K562 (cell line): ENCODE measurements around the gene RUNX1. TPM values are rescaled to one million over a fixed set of nuclear protein-coding genes. Genes with fewer than 3 reads are reported as not detected.

Experiments used
- AFF1 ChIP-seq, 2 experiments: fragments of 450-650 bp; IDR thresholded peaks; 2 replicates each; pipeline ENCODE4 v1.6.1; 2018; ENCODE audit warnings: mild to moderate bottlenecking in 2 of 2, low read depth in 1 of 2; ENCODE audit not compliant: partially characterized antibody in 2 of 2
- CHCHD3 ChIP-seq: fragments of 250-450 bp; sonication (Bioruptor Pico); IDR thresholded peaks from 2 replicates; pipeline ENCODE4 v2.1.2; 2022; ENCODE audit warnings: mild to moderate bottlenecking
- GABPB1 ChIP-seq: sonication (generic); formaldehyde crosslinking; IDR thresholded peaks from 2 replicates; pipeline ENCODE4 v1.8.0; 2022; ENCODE audit warnings: mild to moderate bottlenecking, missing genetic modification reagents
- MCM7 ChIP-seq, 2 experiments: fragments of 450-650 bp; IDR thresholded peaks; 2 replicates each; pipeline ENCODE4 v1.6.1; 2016 to 2018
- NCOA2 ChIP-seq, 2 experiments: fragments of 450-650 bp; IDR thresholded peaks; 2 replicates each; pipeline ENCODE4 v1.6.1; 2018; ENCODE audit warnings: mild to moderate bottlenecking in 2 of 2, moderate library complexity in 1 of 2; ENCODE audit not compliant: partially characterized antibody in 2 of 2
- NFIC ChIP-seq: fragments of 450-650 bp; IDR thresholded peaks from 2 replicates; pipeline ENCODE4 v1.6.1; 2017; ENCODE audit warnings: mild to moderate bottlenecking, inconsistent platforms
- OTX1 ChIP-seq: fragments of 450-650 bp; formaldehyde crosslinking; IDR thresholded peaks from 2 replicates; pipeline ENCODE4 v1.4.0; 2022; ENCODE audit warnings: mild to moderate bottlenecking
- RB1 ChIP-seq: fragments of 450-650 bp; IDR thresholded peaks from 2 replicates; pipeline ENCODE4 v1.6.1; 2017; ENCODE audit warnings: low read depth, mild to moderate bottlenecking
- SMARCA5 ChIP-seq: fragments of 450-650 bp; IDR thresholded peaks from 2 replicates; pipeline ENCODE4 v1.6.1; 2016
- SRSF7 ChIP-seq: fragments of 200-400 bp; formaldehyde crosslinking; optimal IDR thresholded peaks from 2 replicates; pipeline ENCODE3; 2017; ENCODE audit warnings: mild to moderate bottlenecking, low read depth, low read length
- U2AF1 ChIP-seq: fragments of 200-400 bp; formaldehyde crosslinking; optimal IDR thresholded peaks from 2 replicates; pipeline ENCODE3; 2017; ENCODE audit warnings: mild to moderate bottlenecking, low read depth, low read length, moderate library complexity
- ZNF174 ChIP-seq: fragments of 250-450 bp; sonication (Bioruptor Pico); IDR thresholded peaks from 2 replicates; pipeline ENCODE4 v1.4.0; 2020; ENCODE audit warnings: mild to moderate bottlenecking
- ZNF23 ChIP-seq: fragments of 250-450 bp; sonication (Bioruptor Pico); IDR thresholded peaks from 2 replicates; pipeline ENCODE4 v1.4.0; 2020; ENCODE audit warnings: mild to moderate bottlenecking
- ZNF24 ChIP-seq: fragments of 450-650 bp; IDR thresholded peaks from 2 replicates; pipeline ENCODE4 v1.6.1; 2016
- ZNF324 ChIP-seq: fragments of 250-450 bp; sonication (Bioruptor Pico); IDR thresholded peaks from 2 replicates; pipeline ENCODE4 v1.4.0; 2020; ENCODE audit warnings: mild to moderate bottlenecking
- polyA plus RNA-seq, 8 experiments: library from polyadenylated mRNA; depleted of rRNA in 4 of 8; stranded (reverse) in 5 of 8; unstranded in 3 of 8; fragments of >200 nt; fragmentation: Nextera tagmentation in 2 of 8; fragmentation: Illumina TruSeq in 1 of 8; extraction: Ambion mirVana in 2 of 8; extraction: Trizol in 1 of 8; gene quantifications; 2 replicates each; pipeline versions ENCODE4 v1.2.1 to v1.2.3, GENCODE V29; 2011 to 2014; ENCODE audit warnings: inconsistent platforms in 1 of 8, missing spikeins in 1 of 8
- total RNA-seq, 7 experiments: library from RNA; depleted of rRNA in 6 of 7; stranded (reverse); fragments of >200 nt in 6 of 7; fragmentation: Illumina TruSeq in 2 of 7; extraction: Trizol in 2 of 7; gene quantifications; 2 replicates each; pipeline versions ENCODE4 v1.2.1 to v1.2.3, GENCODE V29; 2011 to 2021; ENCODE audit warnings: low replicate concordance in 1 of 7
- TF ChIP-seq, protein P1 (sequence below), 2 experiments: fragments of 450-650 bp; IDR thresholded peaks; 2 replicates each; pipeline ENCODE4 v1.6.1; 2016; ENCODE audit warnings: mild to moderate bottlenecking in 2 of 2, borderline replicate concordance in 1 of 2, low read depth in 1 of 2, moderate library complexity in 1 of 2

The RUNX1 gene
- total and polyA plus RNA-seq, 9 of the 15 experiments (the other 6 are each of a cell fraction or from before 2014, with no cell fraction given) = 2.2 to 68.6 (median 17.8) TPM

GRCh38 chr21:34886240-34887104, 162.6 kb downstream of the RUNX1 start (continued):
- TF ChIP-seq, protein P1, sequence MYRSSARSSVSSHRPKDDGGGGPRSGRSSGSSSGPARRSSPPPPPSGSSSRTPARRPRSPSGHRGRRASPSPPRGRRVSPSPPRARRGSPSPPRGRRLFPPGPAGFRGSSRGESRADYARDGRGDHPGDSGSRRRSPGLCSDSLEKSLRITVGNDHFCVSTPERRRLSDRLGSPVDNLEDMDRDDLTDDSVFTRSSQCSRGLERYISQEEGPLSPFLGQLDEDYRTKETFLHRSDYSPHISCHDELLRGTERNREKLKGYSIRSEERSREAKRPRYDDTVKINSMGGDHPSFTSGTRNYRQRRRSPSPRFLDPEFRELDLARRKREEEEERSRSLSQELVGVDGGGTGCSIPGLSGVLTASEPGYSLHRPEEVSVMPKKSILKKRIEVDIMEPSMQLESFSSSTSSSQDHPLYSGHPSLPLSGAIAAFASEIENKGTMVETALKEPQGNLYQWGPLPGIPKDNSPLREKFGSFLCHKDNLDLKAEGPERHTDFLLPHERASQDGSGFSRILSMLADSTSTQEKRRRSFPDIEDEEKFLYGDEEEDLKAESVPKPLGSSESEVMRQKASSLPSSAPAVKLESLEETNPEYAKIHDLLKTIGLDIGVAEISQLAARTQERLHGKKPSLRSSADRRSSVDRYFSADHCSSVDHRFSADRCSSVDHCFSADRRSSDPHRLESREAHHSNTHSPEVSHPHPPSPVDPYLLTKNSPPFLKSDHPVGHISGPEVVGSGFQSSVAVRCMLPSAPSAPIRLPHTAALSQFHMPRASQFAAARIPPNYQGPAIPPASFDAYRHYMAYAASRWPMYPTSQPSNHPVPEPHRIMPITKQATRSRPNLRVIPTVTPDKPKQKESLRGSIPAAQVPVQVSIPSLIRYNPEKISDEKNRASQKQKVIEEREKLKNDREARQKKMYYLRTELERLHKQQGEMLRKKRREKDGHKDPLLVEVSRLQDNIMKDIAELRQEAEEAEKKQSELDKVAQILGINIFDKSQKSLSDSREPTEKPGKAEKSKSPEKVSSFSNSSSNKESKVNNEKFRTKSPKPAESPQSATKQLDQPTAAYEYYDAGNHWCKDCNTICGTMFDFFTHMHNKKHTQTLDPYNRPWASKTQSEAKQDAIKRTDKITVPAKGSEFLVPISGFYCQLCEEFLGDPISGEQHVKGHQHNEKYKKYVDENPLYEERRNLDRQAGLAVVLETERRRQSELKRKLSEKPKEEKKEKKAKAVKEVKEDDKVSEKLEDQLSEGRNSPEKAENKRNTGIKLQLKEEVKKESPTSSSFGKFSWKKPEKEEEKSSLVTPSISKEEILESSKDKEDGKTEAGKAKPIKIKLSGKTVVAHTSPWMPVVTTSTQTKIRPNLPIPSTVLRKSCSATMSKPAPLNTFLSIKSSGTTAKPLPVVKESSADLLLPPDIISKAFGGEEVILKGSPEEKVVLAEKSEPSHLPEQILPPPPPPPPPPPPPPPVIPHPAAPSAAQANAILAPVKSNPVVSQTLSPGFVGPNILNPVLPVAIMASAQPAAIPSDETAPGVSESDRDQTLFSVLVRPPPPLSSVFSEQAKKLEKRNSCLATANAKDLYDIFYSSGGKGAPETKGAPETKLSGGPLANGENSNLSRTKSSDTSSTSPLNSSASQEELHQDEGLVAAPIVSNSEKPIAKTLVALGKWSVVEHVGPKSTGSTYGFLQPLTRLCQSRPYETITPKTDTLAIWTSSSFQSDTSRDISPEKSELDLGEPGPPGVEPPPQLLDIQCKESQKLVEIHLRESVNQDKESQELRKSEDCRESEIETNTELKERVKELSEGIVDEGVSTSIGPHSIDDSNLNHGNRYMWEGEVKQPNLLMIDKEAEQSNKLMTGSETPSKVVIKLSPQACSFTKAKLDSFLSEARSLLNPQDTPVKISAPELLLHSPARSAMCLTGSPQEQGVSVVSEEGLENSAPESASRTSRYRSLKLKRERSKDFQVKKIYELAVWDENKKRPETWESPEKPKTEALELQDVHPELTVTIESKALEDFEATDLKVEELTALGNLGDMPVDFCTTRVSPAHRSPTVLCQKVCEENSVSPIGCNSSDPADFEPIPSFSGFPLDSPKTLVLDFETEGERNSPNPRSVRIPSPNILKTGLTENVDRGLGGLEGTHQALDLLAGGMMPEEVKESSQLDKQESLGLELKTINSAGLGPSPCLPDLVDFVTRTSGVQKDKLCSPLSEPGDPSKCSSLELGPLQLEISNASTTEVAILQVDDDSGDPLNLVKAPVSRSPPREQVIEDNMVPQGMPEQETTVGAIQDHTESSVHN (IDR thresholded peaks at IDR 0.05; ENCODE audit: borderline replicate concordance in 1 of 2, low read depth in 1 of 2) = no peak
- TF ChIP-seq CHCHD3 (CRISPR knock-in tag) = no peak
- no peak for TF ChIP-seq AFF1 (IDR thresholded peaks at IDR 0.05; ENCODE audit: low read depth in 1 of 2, partially characterized antibody in 2 of 2)
- TF ChIP-seq GABPB1 (CRISPR knock-in tag) = peak; percentile 47; the same call in 1 of the 2 replicates
- no peak for TF ChIP-seq OTX1 (CRISPR knock-in tag)
- no peak for TF ChIP-seq NCOA2 (IDR thresholded peaks at IDR 0.05; ENCODE audit: partially characterized antibody in 2 of 2)
- no peak; the same call in 1 of the 2 replicates for TF ChIP-seq RB1
- TF ChIP-seq ZNF324 (CRISPR knock-in tag) = no peak
- no peak for TF ChIP-seq ZNF23 (CRISPR knock-in tag)
- TF ChIP-seq MCM7 (IDR thresholded peaks at IDR 0.05) = no peak
- TF ChIP-seq ZNF24 = no peak
- TF ChIP-seq SMARCA5 = no peak
- TF ChIP-seq U2AF1 = no peak
- no peak for TF ChIP-seq SRSF7
- TF ChIP-seq ZNF174 (CRISPR knock-in tag) = no peak
- TF ChIP-seq NFIC = no peak
